ENCODE results near the gene C22orf15. TPM values are rescaled to one million over a fixed set of nuclear protein-coding genes. Genes with fewer than 3 reads are reported as not detected.
A peak's percentile ranks its signal among the peaks of the same experiment; 100 is the strongest.

C22orf15 gene
- total and polyA plus RNA-seq, 7 experiments from 2014 or later = 1.2 to 5.7 (median 2.3) TPM; not detected in 1

DNA sequence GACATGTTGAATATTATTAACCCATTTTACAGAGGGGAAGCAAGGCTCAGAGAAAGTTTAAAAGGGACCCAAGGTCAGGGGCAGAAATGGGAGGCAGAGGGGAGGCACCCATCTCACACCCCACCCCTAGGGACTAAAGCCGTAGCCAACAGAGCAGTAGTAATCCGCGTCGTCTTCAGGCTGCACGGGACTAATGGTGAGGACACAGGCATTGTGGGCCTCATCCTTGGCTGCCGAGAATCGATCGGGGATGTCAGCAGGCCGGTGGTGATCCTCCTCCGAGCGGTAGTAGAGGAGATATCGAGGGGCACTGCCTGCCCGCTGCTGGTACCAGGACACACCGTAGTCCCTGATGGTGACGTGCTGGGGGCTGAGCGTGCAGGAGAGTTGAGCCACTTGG, 10.0 kb upstream of the C22orf15 start:
- ChIA-PET CTCF (interaction anchor here (1.6 kb wide), 1 partner anchor 18 kb away, joined by 3 read pairs; no protein-coding TSS in a partner anchor), POLR2A (interaction anchor here (0.7 kb wide), 1 partner anchor 104 kb away, joined by 3 read pairs; no protein-coding TSS in a partner anchor)
- peaks cover 11 to 18% (median 13%) of the 10 kb centered on the region in 7 donors for H3K4me1 Mint-ChIP-seq
- peaks cover 0 to 6% (median 0%) of the 10 kb centered on the region in 5 donors for H3K36me3 Mint-ChIP-seq
- peak overlapping the region in 2 of 9 donors; percentile 37 to 70 for H3K27ac Mint-ChIP-seq
- no peaks in the 10 kb centered on the region for H3K9me3 Mint-ChIP-seq
- Histone ChIP-seq H3K4me3 (ENCODE audit: low read length) (no peak overlapping the region), H3K36me3 (ENCODE audit: control insufficient read depth in 2 of 3, insufficient read depth in 3 of 3, low read length in 3 of 3) (no peaks in the 10 kb centered on the region), H3K4me1 (ENCODE audit: control insufficient read depth in 2 of 2, insufficient read depth in 2 of 2, low read length in 2 of 2) (peaks cover 0 to 9% of the 10 kb centered on the region in 2 donors), H3K27me3 (ENCODE audit: control insufficient read depth in 2 of 2, insufficient read depth in 2 of 2, low read length in 2 of 2) (no peaks in the 10 kb centered on the region), H3K27ac (ENCODE audit: low read depth, low read length) (no peak overlapping the region), H3K9me3 (ENCODE audit: control insufficient read depth in 2 of 3, low read length in 3 of 3) (no peaks in the 10 kb centered on the region)
- H3K4me3 Mint-ChIP-seq = peak overlapping the region in 6 of 10 donors; percentile 10 to 85 (median 58)
- ATAC-seq = no peak
- H3K27me3 Mint-ChIP-seq = no peaks in the 10 kb centered on the region
- intact Hi-C loops (cut with micrococcal nuclease) = loop anchor here (5.0 to 10.0 kb wide), 3 partner anchors 35 to 802 kb away; partner anchors contain the start of genes GUCD1 (in 1 of the 2) and SNRPD3 (in 1 of the 2)
- DNase-seq = no peak

DNA sequence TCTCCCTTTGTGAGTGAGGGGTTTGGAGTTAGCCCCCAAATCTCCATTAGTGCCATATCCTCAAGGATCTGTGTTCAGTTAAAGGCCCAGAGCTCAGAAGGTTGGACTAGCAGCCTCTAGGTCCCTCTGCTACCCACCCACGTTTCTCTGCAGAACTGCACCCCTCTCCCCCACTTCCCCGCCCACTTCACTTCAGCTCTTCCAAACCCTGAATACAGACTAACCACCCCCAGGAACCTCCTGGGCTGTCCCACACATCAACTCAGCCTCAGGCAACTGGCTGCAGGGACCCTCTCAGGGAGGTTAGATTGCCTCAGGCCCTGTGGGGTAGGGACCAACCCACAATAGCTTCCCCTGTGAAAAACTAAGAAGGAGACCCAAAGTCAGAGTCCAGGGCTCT, 9.4 kb upstream of the C22orf15 start:
- peak overlapping the region in 3 of 10 donors; percentile 25 to 42 (median 32) for H3K4me3 Mint-ChIP-seq
- ChIA-PET POLR2A (no interaction called here), CTCF (interaction anchor here (0.8 to 1.6 kb wide), 2 partner anchors 17 to 530 kb away, joined by 3 read pairs; no protein-coding TSS in a partner anchor)
- Histone ChIP-seq H3K4me3 (ENCODE audit: low read length) (no peak overlapping the region), H3K27ac (ENCODE audit: low read depth, low read length) (no peak overlapping the region), H3K4me1 (ENCODE audit: control insufficient read depth in 2 of 2, insufficient read depth in 2 of 2, low read length in 2 of 2) (peaks cover 0 to 9% of the 10 kb centered on the region in 2 donors), H3K36me3 (ENCODE audit: control insufficient read depth in 2 of 3, insufficient read depth in 3 of 3, low read length in 3 of 3) (no peaks in the 10 kb centered on the region), H3K9me3 (ENCODE audit: control insufficient read depth in 2 of 3, low read length in 3 of 3) (no peaks in the 10 kb centered on the region), H3K27me3 (ENCODE audit: control insufficient read depth in 2 of 2, insufficient read depth in 2 of 2, low read length in 2 of 2) (no peaks in the 10 kb centered on the region)
- no peak for DNase-seq
- H3K27ac Mint-ChIP-seq = peak overlapping the region in 3 of 9 donors; percentile 13 to 41 (median 25)
- no peaks in the 10 kb centered on the region for H3K9me3 Mint-ChIP-seq
- H3K27me3 Mint-ChIP-seq = no peaks in the 10 kb centered on the region
- H3K36me3 Mint-ChIP-seq = peaks cover 0 to 6% (median 0%) of the 10 kb centered on the region in 5 donors
- no peak for ATAC-seq
- peaks cover 11 to 18% (median 13%) of the 10 kb centered on the region in 7 donors for H3K4me1 Mint-ChIP-seq
- intact Hi-C loops (cut with micrococcal nuclease) = loop anchor here (5.0 to 10.0 kb wide), 3 partner anchors 36 to 801 kb away; partner anchors contain the start of genes GUCD1 (in 1 of the 2) and SNRPD3 (in 1 of the 2)

DNA sequence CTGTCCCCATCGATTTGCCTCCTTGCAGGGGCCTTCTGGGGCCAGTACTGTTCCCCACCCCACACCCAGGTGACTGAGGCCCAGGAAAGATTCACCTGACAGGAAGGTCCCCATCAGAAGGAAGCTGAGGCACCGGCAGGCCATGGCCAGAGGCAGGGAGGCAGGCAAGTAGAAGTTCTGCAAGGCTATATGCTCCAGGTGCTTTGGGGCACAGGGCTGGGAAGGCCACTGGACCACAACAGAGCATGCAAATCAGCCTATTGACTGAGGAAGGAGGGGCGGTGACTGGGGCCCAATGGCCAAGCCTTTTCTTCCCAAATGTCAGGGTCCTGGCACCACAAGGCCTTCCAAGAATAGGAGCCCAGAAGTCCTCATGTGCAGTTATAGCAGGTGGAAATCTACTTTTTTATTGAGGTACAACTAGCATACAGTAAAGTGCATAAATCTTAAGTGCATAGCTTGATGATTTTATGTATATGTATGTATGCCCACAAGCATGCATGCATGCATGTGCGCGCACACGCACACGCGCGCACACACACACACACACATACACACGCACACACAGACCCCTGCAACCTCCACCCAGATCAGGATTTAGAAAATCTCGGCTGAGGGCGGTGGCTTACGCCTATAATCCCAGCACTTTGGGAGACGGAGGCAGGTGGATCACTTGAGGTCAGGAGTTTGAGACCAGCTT, 8.4 kb upstream of the C22orf15 start, which contains the start of gene VPREB3:
Gene VPREB3, minus strand, starts transcription at position 206 of the 700 bp plus-strand sequence. Its CDS starts 62 bp downstream, at position 144.
- H3K27ac Mint-ChIP-seq = peak within 1 kb of the TSS in 4 of 9 donors; percentile 13 to 71 (median 25)
- POLR2A ChIA-PET = interaction anchor here (1.4 kb wide), 1 partner anchor 9 kb away, joined by 6 read pairs; the partner anchor contains the start of gene C22orf15
- peaks cover 0 to 6% (median 0%) of the 10 kb centered on the region in 5 donors for H3K36me3 Mint-ChIP-seq
- peaks cover 11 to 18% (median 13%) of the 10 kb centered on the region in 7 donors for H3K4me1 Mint-ChIP-seq
- intact Hi-C loops (cut with micrococcal nuclease) = loop anchor here (5.0 to 10.0 kb wide), 3 partner anchors 37 to 800 kb away; partner anchors contain the start of genes GUCD1 (in 1 of the 2) and SNRPD3 (in 1 of the 2)
- CTCF ChIA-PET = interaction anchor here (0.7 to 1.6 kb wide), 3 partner anchors 15 to 529 kb away, joined by 3 to 4 read pairs (median 3); no protein-coding TSS in a partner anchor
- peak within 1 kb of the TSS in 4 of 10 donors; percentile 14 to 42 (median 28) for H3K4me3 Mint-ChIP-seq
- H3K36me3 ChIP-seq (ENCODE audit: control insufficient read depth in 2 of 3, insufficient read depth in 3 of 3, low read length in 3 of 3) = no peaks in the 10 kb centered on the region
- no peak for DNase-seq
- H3K4me3 ChIP-seq (ENCODE audit: low read length) = no peak within 1 kb of the TSS
- no peaks in the 10 kb centered on the region for H3K27me3 Mint-ChIP-seq
- H3K27ac ChIP-seq (ENCODE audit: low read depth, low read length) = no peak within 1 kb of the TSS
- H3K9me3 Mint-ChIP-seq = no peaks in the 10 kb centered on the region
- H3K9me3 ChIP-seq (ENCODE audit: control insufficient read depth in 2 of 3, low read length in 3 of 3) = no peaks in the 10 kb centered on the region
- H3K4me1 ChIP-seq (ENCODE audit: control insufficient read depth in 2 of 2, insufficient read depth in 2 of 2, low read length in 2 of 2) = peaks cover 0 to 9% of the 10 kb centered on the region in 2 donors
- no peak for ATAC-seq
- no peaks in the 10 kb centered on the region for H3K27me3 ChIP-seq (ENCODE audit: control insufficient read depth in 2 of 2, insufficient read depth in 2 of 2, low read length in 2 of 2)

DNA sequence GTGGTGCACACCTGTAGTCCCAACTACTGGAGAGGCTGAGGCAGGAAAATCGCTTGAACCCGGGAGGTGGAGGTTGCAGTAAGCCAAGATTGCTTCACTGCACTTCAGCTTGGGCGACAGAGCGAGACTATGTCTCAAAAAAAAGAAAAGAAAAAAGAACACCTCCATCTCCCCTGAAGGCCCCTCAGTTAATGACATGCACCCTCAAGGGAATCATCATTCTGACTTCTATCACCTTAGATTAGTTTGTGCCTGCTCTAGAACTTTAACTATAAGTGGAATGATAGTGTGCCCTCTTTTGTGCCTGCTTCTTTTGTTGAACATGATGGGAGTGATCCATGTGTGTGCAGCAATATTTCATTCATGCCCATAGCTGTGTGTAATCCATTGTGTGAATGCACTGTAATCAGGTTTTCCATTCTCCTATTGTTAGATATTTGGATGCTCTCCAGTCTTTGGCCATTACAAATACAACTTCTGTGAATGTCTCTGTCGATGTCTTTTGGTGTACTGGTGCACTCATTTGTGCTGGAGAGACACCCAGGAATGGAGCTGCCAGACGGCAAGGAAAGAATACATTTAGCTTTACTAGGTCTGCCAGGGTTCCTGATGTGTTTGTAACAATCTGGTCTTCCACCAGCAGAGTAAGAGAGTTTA, 7.7 kb upstream of the C22orf15 start:
- Mint-ChIP-seq H3K4me3 (peak overlapping the region in 1 of 10 donors; percentile 14), H3K36me3 (peaks cover 0 to under 1% (median 0%) of the 10 kb centered on the region in 5 donors), H3K27me3 (no peaks in the 10 kb centered on the region), H3K9me3 (no peaks in the 10 kb centered on the region), H3K4me1 (peaks cover 5 to 14% (median 7%) of the 10 kb centered on the region in 7 donors), H3K27ac (peak overlapping the region in 1 of 9 donors; percentile 71)
- ATAC-seq = no peak
- Histone ChIP-seq H3K4me1 (ENCODE audit: control insufficient read depth in 2 of 2, insufficient read depth in 2 of 2, low read length in 2 of 2) (peaks cover 0 to 9% of the 10 kb centered on the region in 2 donors), H3K9me3 (ENCODE audit: control insufficient read depth in 2 of 3, low read length in 3 of 3) (no peaks in the 10 kb centered on the region), H3K27ac (ENCODE audit: low read depth, low read length) (no peak overlapping the region), H3K27me3 (ENCODE audit: control insufficient read depth in 2 of 2, insufficient read depth in 2 of 2, low read length in 2 of 2) (no peaks in the 10 kb centered on the region), H3K4me3 (ENCODE audit: low read length) (no peak overlapping the region), H3K36me3 (ENCODE audit: control insufficient read depth in 2 of 3, insufficient read depth in 3 of 3, low read length in 3 of 3) (no peaks in the 10 kb centered on the region)
- no peak for DNase-seq
- ChIA-PET POLR2A (interaction anchor here (0.6 to 1.4 kb wide), 2 partner anchors 8 to 162 kb away, joined by 4 to 6 read pairs; partner anchors contain the start of gene C22orf15), CTCF (interaction anchor here (0.7 kb wide), 1 partner anchor 15 kb away, joined by 4 read pairs; no protein-coding TSS in a partner anchor)
- intact Hi-C loops (cut with micrococcal nuclease) = loop anchor here (5.0 to 10.0 kb wide), 3 partner anchors 38 to 800 kb away; partner anchors contain the start of genes GUCD1 (in 1 of the 2) and SNRPD3 (in 1 of the 2)

DNA sequence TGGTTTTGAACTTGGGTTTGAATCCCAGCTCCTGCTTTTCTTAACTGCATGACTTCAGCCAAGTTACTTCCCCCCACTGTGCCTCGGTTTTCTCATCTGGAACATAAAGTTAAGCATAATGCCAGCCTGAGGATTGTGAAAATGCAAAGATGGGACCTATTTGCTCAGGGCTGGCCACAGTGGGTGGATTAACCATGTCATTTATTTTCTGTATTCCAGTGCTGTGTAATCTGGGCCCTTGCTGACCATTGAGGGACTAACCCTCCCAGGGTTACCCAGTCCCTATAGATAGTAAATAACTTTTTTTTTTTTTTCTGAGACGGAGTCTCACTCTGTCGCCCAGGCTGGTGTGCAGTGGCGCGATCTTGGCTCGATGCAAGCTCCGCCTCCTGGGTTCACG, 7.1 kb upstream of the C22orf15 start:
- Histone ChIP-seq H3K36me3 (ENCODE audit: control insufficient read depth in 2 of 3, insufficient read depth in 3 of 3, low read length in 3 of 3) (no peaks in the 10 kb centered on the region), H3K4me1 (ENCODE audit: control insufficient read depth in 2 of 2, insufficient read depth in 2 of 2, low read length in 2 of 2) (peaks cover 0 to 5% of the 10 kb centered on the region in 2 donors), H3K9me3 (ENCODE audit: control insufficient read depth in 2 of 3, low read length in 3 of 3) (no peaks in the 10 kb centered on the region), H3K4me3 (ENCODE audit: low read length) (no peak overlapping the region), H3K27me3 (ENCODE audit: control insufficient read depth in 2 of 2, insufficient read depth in 2 of 2, low read length in 2 of 2) (no peaks in the 10 kb centered on the region), H3K27ac (ENCODE audit: low read depth, low read length) (no peak overlapping the region)
- Mint-ChIP-seq H3K27ac (no peak overlapping the region), H3K4me1 (peaks cover 0 to 10% (median 8%) of the 10 kb centered on the region in 7 donors), H3K36me3 (no peaks in the 10 kb centered on the region), H3K9me3 (no peaks in the 10 kb centered on the region), H3K27me3 (no peaks in the 10 kb centered on the region), H3K4me3 (no peak overlapping the region)
- intact Hi-C loops (cut with micrococcal nuclease) = loop anchor here in 1 of 2 donors (10.0 kb wide), 1 partner anchor 799 kb away; the partner anchor contains the start of genes GUCD1 and SNRPD3
- POLR2A ChIA-PET = interaction anchor here (0.6 to 1.4 kb wide), 2 partner anchors 7 to 163 kb away, joined by 4 to 6 read pairs; partner anchors contain the start of gene C22orf15
- no peak for DNase-seq
- ATAC-seq = no peak
- CTCF ChIA-PET = no interaction called here

DNA sequence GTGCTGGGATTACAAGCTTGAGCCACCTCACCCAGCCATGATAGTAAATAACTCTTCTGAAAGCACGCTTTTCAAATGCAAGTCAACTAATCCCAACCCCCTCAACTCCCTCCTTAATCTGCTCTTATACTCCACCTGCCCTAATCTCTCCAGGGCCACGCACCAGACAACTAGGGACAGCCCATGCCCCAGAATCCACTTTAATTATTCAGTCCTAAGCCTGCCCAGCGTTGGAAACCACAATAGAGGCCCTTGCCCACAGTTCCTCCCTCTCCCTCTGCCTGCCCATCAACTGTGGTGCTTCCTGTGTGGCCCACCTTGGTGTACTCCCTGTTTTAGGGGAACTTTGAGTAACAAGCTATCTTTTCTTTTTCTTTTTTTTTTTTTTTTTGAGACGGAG, 5.9 kb upstream of the C22orf15 start:
- ChIA-PET CTCF (no interaction called here), POLR2A (no interaction called here)
- H3K36me3 Mint-ChIP-seq = no peaks in the 10 kb centered on the region
- Histone ChIP-seq H3K4me1 (ENCODE audit: control insufficient read depth in 2 of 2, insufficient read depth in 2 of 2, low read length in 2 of 2) (no peaks in the 10 kb centered on the region), H3K4me3 (ENCODE audit: low read length) (no peak overlapping the region), H3K27ac (ENCODE audit: low read depth, low read length) (no peak overlapping the region), H3K27me3 (ENCODE audit: control insufficient read depth in 2 of 2, insufficient read depth in 2 of 2, low read length in 2 of 2) (no peaks in the 10 kb centered on the region), H3K9me3 (ENCODE audit: control insufficient read depth in 2 of 3, low read length in 3 of 3) (no peaks in the 10 kb centered on the region), H3K36me3 (ENCODE audit: control insufficient read depth in 2 of 3, insufficient read depth in 3 of 3, low read length in 3 of 3) (no peaks in the 10 kb centered on the region)
- no peak overlapping the region for H3K4me3 Mint-ChIP-seq
- no peak for DNase-seq
- H3K27ac Mint-ChIP-seq = peak overlapping the region in 1 of 9 donors; percentile 77
- H3K27me3 Mint-ChIP-seq = no peaks in the 10 kb centered on the region
- intact Hi-C loops (cut with micrococcal nuclease) = loop anchor here in 1 of 2 donors (10.0 kb wide), 1 partner anchor 798 kb away; the partner anchor contains the start of genes GUCD1 and SNRPD3
- H3K9me3 Mint-ChIP-seq = no peaks in the 10 kb centered on the region
- ATAC-seq = no peak
- peaks cover 0 to 11% (median 9%) of the 10 kb centered on the region in 7 donors for H3K4me1 Mint-ChIP-seq

Data from naive thymus-derived CD4-positive, alpha-beta T cell (primary cell).